Lung microvascular endothelial cell (primary cell): ENCODE data around the gene OR2T11. TPM values are rescaled to one million over a fixed set of nuclear protein-coding genes. Genes with fewer than 3 reads are reported as not detected.
"Not testable (repeated sequence)": the region's sequence is repeated elsewhere in the genome, so short reads cannot be mapped to it uniquely, and the experiment has no call there.

Source experiments
- DNase-seq, 2 donors: peaks; one replicate each; pipeline versions ENCODE4 v3.0.0 to v3.0.0-alpha.2; 2010; ENCODE audit warnings: low read depth in 2 of 2
- total RNA-seq: library from RNA; depleted of rRNA; stranded (reverse); fragments of >200 nt; gene quantifications from 2 replicates; pipeline ENCODE4 v1.2.1, GENCODE V29; 2014

Gene OR2T11
- total RNA-seq, 1 donor from 2014 or later: not detected

DNA sequence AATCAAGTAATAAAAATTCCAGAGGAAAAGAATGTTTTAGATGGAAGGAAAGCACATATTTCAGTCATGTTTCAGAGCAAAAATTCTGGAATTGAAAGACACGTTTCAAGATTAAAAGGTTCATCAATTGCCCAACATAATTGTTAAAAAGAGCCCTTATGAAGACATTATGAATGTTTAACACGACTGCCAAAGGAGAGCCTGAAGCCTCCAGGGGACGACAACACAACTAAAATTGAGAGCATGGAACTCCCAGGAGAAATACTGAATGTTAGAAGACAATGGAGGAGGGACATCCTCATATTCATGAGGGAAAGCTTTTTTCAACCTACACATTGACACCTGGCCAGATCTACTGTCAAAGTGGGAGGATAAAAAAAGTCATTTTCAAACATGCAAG lies 16.0 kb downstream of the OR2T11 start:
- DNase-seq: peak; percentile 29 to 68

DNA sequence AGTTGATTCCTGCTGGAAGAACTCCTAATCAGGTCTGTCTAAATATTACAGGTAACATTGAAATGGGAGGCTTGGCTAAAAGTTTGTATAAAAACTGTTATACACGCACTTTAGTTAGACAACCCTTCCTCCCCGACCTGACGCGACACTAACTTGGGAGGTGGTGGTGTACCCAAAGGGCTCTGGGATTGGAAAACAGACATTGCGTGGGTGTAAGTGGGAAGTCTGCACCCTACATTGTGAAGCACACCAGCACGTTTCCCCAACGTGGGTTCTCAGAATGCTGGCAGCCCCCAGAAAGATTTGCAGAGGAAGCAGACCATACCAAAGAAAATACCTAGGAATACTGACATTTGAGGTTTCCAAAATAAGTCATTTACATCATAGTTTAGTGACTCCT lies 16.8 kb downstream of the OR2T11 start:
- DNase-seq: no peak

DNA sequence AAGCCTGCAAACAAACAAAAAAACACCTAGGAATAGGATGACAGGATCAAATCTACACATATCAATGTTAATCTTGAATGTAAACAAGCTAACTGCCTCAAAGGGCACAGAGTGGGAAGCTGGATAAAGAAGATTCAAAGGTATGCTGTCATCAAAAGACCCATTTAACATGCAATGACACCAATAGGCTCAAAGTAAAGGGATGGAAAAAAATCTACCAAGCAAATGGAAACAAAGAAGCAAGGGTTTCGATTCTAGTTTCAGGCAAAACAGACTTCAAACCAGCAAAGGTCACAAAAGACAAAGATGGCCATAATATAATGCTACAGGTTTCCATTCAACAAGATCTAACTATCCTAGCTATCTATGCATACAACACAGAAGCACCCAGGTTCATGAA lies 21.1 kb downstream of the OR2T11 start:
- no peak for DNase-seq

- DNase-seq: no peak
These were observed 22.9 kb downstream of the OR2T11 start for GRCh38 chr1:248611883-248612414.

GRCh38 chr1:248610301-248610700 lies 24.6 kb downstream of the OR2T11 start:
- DNase-seq: no peak

GRCh38 chr1:248599396-248599795 lies 35.5 kb downstream of the OR2T11 start:
- DNase-seq: no peak

DNA sequence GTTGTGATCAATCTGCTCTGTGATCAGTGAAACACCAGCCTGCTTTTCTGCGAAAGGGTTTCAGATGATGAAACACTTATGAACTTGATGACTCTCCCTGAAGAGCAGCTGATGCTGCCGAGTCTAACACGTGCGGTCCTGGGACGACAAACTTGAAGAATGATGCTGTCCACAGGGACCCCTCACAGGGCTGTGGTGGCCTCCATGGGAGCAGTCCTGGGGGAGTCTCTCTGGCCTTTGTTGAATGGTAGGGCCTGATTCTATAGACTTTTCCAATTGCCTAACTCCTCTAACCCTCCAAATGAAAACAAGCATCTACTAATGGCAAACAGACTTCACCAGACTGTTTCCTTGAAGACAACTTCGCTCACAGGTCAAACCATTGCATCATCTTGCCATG lies 37.3 kb downstream of the OR2T11 start, which contains the start of gene OR2T10:
Gene OR2T10 (minus strand): TSS at position 112 of the 400 bp plus-strand sequence. CDS start 3,932 bp downstream, outside the sequence.
- no peak for DNase-seq

DNA sequence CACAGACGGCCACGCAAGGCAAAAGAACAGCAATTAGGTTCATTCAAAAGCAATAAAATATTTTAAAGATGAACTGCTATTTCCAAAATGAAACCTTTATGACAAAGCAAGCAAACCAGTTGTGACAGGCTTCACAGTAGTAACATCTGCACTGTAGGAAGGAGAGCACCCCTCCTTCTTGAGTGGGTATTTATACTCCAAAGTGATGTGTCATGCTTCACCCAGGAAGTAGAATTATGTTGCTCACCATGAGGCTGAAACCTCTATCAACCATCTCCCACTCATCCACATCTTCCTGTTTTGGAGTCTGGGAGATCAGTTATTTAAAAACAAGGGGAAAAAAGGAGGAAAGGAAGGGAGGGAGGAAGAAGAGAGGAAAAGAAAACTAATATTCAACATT lies 38.3 kb downstream of the OR2T11 start:
- no peak for DNase-seq

DNA sequence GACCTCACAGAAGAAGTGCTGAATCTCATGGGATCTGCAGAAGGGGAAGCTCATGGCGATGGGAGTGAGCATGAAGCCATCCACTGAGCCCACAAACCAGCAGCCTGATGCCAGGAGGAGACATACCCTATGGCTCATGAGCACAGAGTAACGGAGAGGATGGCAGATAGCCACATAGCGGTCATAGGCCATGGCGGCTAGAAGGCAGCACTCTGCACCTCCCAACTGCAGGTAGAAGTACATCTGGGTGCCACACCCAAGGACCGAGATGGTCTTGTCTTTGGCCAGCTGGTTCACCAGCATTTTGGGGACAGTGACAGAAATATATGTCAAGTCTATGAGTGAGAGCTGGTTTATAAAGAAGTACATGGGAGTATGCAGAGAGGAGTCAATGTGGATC lies 41.7 kb downstream of the OR2T11 start:
- no peak for DNase-seq

GRCh38 chr1:248592655-248593054 lies 42.2 kb downstream of the OR2T11 start:
- DNase-seq: no peak

- no peak for DNase-seq
These were observed 44.8 kb downstream of the OR2T11 start for GRCh38 chr1:248590055-248590454.

DNA sequence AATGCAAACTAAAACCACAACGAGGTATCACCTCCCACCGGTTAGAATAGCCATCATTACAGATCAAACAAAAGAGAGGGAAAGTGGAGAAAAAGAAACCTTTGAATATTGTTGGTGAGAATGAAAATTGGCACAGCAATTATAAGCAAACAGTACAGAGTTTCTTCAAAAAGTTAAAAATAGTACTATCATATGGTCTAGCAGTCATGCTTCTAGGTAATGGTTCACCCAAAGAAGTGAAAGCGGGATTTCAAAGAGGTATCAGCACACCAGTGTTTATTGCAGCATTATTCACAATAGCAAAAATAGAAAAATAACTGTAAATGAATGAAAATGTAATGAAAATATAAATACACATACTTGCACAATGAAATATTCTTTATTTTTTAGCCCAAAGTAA lies 45.6 kb downstream of the OR2T11 start:
- DNase-seq: no peak

DNA sequence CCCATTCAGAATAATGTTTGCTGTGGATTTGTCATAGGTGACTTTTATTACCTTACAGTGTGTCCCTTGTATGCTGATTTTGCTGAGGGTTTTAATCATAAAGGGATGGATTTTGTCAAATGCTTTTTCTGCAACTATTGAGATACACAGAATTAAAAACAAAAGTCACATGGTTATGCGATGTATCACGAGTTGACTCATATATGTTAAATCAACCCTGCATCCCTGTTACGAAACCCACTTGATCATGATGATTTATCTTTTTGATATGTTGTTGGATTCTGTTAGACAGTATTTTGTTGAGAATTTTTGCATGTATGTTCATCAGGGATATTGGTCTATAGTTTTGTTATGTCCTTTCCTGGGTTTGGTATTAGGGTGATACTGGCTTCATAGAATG lies 49.6 kb downstream of the OR2T11 start:
- DNase-seq: no peak

DNA sequence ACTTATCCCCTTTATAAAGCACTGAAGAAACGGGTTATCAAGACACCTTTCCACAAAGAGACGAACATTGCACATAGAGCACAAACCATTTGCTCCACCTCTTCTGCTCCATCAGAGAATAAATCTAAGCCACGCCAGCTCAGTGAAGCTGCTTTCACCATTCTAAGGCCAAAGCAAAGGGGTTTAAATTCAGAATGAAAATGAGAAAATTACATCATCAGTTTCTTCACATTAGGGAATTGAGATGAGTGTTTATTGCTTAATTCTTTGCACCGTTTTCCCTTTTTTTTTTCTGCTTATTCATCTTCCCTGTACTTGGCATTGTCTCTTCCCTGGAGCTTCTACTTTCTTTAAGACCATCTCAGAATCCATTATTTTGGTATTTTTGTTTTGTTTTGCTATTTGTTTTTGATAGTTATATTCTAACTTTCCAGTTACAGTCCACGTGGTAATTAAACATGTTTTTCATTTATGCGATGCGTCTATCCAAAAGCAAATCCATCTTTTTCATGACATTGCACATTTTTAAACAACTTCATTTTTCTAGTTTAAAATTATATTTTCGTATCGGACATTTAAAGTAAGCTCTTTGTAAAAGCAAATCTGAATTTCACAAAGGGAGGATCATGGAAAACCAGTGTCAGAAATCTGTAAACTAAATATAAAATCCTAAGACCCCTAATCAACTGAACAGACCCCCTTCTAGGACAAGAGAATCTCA lies 58.5 kb downstream of the OR2T11 start:
- no peak for DNase-seq

DNA sequence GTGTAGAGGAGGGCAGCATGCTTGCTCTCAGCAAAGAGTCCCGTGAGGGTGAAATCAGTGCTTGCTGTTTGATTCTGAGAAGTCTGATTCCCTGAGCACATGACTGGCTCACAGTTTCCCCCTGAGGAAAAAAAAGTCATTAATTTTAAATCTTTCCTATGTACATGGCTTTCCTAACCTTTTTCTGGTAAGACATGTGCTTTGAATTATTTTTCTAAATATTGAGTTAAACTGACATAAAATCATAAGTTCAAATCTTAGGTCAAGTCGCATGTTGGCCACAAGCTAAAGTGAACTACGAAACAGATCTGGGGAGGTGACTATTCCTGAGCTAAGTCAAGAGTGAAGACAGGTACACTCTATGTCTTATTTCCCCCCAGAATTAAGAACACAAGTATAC lies 60.2 kb downstream of the OR2T11 start, which contains the start of gene OR2T34:
Gene OR2T34 (minus strand): TSS at position 101 of the 400 bp plus-strand sequence. CDS start 0 bp downstream, at position 101.
- DNase-seq: not testable (repeated sequence)

DNA sequence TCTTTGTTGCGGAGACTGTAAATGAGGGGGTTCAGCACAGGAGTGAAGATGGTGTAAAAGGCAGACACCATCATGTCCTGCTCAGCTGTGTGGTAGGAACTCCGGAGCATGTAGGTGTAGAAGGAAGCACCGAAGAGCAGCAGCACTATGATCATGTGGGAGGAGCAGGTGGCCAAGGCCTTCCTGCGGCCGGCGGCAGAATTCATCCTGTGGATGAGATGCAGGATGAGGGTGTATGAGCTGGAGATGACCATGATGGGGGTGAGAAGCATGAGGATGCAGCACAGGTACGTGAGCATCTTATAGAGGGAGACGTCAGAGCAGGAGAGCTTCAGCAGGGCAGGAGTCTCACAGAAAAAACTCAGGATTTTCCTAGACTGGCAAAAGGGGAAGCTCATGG lies 61.0 kb downstream of the OR2T11 start:
- not testable (repeated sequence) for DNase-seq

Other genes starting within 250 kb of the OR2T11 start
- not detected in 2 replicates for gene OR2T1, start 232.0 kb downstream of the OR2T11 start, total RNA-seq
- not detected in 2 replicates for gene OR2T2, start 189.5 kb downstream of the OR2T11 start, total RNA-seq
- not detected in 2 replicates for gene OR2T3, start 161.7 kb downstream of the OR2T11 start, total RNA-seq
- gene OR2T5, start 146.5 kb downstream of the OR2T11 start, total RNA-seq: not detected in 2 replicates
- not detected in 2 replicates for gene OR2G6, start 127.0 kb downstream of the OR2T11 start, total RNA-seq
- not detected in 2 replicates for gene OR2T29, start 72.3 kb downstream of the OR2T11 start, total RNA-seq
- gene OR2T34, start 60.3 kb downstream of the OR2T11 start, total RNA-seq: not detected in 2 replicates
- not detected in 2 replicates for gene OR2T10, start 37.4 kb downstream of the OR2T11 start, total RNA-seq
- gene OR2T35, start 10.2 kb upstream of the OR2T11 start, total RNA-seq: not detected in 2 replicates
- not detected in 2 replicates for gene OR2T27, start 20.4 kb upstream of the OR2T11 start, total RNA-seq
- not detected in 2 replicates for gene OR14I1, start 67.7 kb upstream of the OR2T11 start, total RNA-seq
- not detected in 2 replicates for gene LYPD8, start 120.7 kb upstream of the OR2T11 start, total RNA-seq
- 13.9 and 20.0 TPM in 2 replicates for gene SH3BP5L, start 190.8 kb upstream of the OR2T11 start, total RNA-seq
- gene ZNF672, start 203.1 kb upstream of the OR2T11 start, total RNA-seq: 12.0 and 16.7 TPM in 2 replicates
- gene ZNF692, start 224.0 kb upstream of the OR2T11 start, total RNA-seq: 4.4 and 7.9 TPM in 2 replicates